ENCODE measurements around the gene MCF2L. TPM values are rescaled to one million over a fixed set of nuclear protein-coding genes. Genes with fewer than 3 reads are reported as not detected.

The MCF2L gene
- total RNA-seq, 4 donors from 2014 or later, result 18.4 to 173 (median 57.6) TPM

DNA sequence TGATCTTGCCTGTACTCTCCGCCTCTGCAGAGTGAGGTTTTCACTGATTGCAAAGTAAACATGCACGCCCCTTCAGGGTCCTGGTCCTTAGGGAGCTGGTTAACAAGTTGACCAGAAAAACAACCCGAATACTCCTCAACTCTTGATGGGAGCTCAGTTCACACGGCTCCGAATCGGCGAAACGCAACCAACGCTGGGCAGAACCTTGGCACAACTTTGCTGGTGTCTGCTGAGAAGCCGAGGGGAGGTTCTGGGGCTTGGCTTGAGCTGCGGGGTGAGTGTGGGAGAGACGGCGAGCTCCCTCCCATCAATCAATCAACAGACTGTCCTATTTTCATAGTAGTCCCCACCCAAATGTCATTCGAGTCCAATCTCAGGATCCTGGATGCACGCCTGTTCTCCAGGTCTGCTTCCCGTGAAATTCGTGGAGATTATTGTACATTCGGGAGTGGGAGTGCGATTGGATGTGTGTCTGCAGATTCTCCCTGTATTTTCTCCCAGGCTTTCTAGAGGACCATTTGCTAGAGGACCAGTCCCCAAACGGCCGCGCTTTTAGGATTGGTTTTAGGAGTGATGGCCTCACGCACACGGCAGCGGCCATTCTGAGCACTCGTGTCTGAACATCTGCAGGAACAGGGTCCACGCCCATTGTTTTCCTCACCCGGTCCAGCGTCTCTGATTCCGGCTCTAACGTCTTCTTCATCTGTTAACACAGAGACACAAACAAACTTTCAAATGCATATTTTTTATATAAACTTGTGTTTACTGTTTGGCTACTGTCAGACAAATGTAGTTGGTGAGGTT is 85.0 kb downstream of the MCF2L start:
- TF ChIP-seq, protein P1, sequence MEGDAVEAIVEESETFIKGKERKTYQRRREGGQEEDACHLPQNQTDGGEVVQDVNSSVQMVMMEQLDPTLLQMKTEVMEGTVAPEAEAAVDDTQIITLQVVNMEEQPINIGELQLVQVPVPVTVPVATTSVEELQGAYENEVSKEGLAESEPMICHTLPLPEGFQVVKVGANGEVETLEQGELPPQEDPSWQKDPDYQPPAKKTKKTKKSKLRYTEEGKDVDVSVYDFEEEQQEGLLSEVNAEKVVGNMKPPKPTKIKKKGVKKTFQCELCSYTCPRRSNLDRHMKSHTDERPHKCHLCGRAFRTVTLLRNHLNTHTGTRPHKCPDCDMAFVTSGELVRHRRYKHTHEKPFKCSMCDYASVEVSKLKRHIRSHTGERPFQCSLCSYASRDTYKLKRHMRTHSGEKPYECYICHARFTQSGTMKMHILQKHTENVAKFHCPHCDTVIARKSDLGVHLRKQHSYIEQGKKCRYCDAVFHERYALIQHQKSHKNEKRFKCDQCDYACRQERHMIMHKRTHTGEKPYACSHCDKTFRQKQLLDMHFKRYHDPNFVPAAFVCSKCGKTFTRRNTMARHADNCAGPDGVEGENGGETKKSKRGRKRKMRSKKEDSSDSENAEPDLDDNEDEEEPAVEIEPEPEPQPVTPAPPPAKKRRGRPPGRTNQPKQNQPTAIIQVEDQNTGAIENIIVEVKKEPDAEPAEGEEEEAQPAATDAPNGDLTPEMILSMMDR (IDR thresholded peaks at IDR 0.05; ENCODE audit: low read depth), result no peak

DNA sequence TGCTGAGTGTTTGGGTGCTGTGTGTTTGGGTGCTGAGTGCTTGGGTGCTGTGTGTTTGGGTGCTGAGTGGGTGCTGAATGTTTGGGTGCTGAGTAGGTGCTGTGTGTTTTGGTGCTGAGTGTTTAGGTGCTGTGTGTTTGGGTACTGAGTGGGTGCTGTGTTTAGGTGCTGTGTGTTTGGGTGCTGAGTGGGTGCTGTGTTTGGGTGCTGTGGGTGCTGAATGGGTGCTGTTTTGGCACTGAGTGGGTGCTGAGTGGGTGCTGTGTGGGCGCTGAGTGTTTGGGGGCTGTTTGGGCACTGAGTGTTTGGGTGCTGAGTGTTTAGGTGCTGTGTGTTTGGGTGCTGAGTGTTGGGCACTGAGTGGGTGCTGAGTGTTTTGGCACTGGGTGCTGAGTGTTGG is 88.1 kb downstream of the MCF2L start:
- TF ChIP-seq, protein P1 (IDR thresholded peaks at IDR 0.05; ENCODE audit: low read depth), result no peak

DNA sequence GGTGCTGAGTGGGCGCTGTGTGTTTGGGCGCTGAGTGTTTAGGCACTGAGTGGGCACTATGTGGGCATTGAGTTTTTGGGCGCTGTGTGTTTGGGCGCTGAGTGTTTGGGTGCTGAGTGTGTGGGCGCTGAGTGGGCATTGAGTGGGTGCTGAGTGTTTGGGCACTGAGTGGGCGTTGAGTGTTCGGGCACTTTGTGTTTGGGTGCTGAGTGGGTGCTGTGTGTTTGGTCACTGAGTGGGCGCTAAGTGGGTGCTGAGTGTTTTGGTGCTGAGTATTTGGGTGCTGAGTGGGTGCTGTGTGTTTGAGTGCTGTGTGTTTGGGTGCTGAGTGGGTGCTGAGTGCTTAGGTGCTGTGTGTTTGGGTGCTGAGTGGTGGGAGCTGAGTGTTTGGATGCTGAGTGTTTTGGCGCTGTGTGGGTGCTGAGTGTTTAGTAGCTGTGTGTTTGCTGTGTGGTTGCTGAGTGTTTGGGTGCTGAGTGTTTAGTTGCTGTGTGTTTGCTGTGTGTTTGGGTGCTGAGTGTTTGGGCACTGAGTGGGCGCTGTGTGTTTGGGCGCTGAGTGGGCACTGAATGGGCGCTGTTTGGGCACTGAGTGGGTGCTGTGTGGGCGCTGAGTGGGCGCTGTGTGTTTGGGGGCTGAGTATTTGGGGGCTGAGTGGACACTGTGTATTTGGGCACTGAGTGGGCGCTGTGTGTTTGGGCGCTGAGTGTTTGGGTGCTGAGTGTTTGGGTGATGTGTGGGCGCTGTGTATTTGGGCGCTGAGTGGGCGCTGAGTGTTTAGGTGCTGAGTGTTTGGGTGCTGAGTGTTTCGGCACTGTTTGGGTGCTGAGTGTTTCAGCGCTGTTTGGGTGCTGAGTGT is 89.3 kb downstream of the MCF2L start:
- TF ChIP-seq, protein P1 (IDR thresholded peaks at IDR 0.05; ENCODE audit: low read depth), result no peak

DNA sequence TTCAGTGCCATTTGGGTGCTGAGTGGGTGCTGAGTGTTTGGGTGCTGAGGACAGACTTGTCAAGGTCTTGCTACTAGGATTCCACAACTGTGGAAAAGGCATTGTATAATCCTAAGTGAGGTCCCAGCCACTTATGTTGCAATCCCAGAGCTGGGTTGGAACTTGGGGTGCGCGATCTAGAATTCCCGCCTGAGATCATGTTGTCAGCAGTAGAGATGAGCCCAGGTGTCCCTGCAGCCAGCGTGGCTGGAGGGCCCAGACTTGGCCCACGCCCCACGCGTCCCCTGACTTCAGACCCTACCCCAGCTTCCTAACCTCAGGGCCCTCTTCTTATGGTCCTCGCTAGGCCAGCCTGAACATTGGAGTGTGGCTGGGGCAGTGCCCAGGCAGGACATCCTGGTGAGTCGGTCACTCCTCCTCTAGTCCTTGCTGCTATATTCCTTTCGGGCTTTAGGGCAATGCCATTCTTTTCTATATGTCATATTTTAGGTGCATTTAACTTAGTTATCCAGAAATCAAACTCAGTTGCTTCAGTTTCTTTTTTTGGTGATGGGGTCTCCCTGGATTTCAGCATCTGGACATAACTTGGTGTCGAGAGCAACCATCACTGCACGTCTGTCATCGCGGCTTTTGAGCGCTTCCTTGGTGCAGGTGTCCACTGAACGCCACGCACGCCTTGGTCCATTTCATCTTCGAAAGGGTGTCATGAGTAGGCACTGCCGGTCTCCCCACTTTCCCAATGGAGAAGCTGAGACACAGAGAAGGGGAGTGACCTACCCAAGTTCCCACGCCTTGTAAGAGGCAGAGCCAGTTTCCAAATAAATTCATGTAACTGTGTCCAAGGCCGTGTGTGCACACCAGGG is 90.2 kb downstream of the MCF2L start:
- TF ChIP-seq, protein P1 (IDR thresholded peaks at IDR 0.05; ENCODE audit: low read depth), result no peak

DNA sequence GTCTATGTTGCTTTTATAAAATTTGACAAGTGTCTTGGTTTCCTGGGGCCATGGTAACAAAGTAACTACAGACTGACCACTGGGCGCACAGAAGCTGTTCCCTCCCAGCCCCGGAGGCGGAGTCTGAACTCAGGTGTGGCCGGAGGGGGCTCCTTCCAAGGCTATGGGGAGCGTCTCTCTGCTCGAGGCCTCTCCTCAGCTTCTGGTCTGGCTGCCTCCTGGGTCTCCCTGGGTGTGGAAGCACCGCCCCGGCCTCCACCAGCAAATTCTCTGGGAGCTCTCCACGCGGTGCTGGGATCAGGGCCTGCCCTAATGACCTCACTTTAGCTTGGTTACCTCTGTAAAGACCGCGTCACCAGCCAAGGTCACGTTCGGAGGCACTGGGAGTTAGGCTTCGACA is 90.9 kb downstream of the MCF2L start:
- TF ChIP-seq, protein P1 (IDR thresholded peaks at IDR 0.05; ENCODE audit: low read depth), result no peak

DNA sequence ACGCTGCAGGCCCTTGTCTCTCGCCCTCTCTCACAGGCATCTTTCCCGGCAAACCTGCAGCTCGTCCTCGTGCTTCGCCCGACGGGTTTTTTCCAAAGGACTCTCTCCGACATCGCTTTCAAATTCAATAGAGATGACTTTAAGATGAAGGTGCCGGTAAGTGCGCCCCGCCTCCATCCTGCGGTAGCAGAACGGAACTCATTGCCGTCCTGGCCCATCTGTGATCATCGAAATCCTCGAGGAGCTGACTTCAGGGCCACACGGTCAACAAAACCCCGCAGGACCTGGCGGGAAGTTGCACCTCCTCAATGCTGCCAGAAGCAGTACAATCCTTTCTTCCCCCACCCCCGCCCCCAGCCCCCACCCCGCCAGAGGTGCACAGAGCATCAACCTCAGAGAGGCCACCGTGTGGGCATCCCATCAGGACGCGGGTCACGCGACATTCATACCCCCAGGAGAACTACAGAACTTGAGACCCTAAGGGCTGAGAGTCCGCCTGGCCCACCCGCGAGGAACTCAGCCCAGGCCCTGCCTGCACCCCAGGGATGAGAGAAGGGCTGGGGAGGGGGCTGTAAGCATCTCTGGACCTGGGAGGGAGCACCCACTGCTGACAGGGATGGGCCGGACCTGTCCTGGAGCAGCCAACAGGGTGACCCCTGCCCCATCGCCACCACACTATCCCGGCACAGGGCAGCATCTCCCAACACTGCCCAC is 91.7 kb downstream of the MCF2L start:
- TF ChIP-seq, protein P1 (IDR thresholded peaks at IDR 0.05; ENCODE audit: low read depth), result no peak
